ENCODE results near the gene ZNF283.

ZNF283 gene

DNA sequence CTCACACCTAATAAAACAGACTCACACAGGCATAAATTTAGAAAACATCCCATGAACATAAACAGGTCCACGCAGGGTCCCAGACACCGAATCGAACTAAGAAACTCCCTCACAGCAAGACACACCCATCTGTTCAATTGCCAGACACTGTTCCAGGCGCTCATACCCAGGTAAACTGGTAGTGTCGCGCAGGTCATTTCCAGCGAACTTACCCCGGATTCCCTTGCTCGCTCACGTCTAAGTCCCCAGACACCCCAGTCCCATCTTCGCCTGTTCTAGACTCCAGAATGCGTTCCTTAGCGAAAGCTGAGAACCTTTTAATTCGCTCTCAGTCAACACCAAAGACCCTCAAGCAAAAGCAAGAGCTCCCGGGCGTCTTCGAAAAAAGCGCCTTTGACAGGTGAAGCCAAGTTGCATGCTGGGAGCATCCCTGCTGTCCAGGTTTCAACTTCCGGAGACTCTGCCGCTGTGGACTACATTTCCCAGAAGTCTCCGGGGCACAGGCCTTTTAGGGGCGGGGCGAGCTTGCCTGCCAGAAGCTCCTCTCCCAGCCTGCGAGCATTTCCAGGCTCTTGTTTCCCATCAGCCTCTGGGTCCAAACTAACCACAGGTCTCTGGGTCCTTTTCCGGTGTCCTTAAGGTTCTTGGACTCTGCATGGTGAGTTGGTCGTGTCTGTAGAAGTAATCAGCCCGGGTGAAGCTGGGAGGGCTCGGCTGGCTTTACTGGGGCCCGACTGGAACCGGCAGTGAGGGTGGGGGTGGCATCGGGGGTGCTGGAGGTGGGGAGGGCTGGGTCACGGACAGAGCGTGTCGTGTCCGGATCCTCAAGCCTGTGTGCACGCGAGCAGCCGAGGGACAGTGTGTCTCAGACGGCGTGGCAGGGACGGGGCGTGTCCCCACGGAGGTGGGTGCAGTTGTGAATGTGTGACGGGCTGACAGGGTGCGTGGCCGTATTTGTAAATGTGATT lies at the start of gene ZNF283:
TSS of gene ZNF283 (plus strand) at position 535 of the 968 bp plus-strand sequence. CDS start 6,184 bp downstream, outside the sequence.
- DNase-seq, result peak; percentile 85

DNA sequence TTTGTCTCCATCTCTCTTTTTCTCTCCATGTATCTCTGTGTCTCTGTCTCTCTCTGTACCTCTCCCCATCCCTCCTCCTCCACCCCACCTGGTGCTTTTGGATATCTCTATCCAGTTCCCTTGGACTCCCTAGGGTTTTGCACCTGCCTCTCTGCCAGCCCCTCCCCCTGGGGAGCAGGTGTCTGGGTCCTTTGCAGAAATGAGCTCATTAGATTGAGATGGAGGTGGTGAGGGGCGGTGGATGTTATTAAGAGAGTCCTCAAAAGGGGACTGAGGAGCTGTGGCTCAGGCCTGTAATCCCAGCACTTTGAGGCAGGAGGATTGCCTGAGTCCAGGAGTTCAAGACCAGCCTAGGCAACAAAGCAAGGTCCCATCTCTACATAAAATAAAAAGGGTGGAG lies 48.5 kb upstream of the ZNF283 start:
- no peak for DNase-seq

DNA sequence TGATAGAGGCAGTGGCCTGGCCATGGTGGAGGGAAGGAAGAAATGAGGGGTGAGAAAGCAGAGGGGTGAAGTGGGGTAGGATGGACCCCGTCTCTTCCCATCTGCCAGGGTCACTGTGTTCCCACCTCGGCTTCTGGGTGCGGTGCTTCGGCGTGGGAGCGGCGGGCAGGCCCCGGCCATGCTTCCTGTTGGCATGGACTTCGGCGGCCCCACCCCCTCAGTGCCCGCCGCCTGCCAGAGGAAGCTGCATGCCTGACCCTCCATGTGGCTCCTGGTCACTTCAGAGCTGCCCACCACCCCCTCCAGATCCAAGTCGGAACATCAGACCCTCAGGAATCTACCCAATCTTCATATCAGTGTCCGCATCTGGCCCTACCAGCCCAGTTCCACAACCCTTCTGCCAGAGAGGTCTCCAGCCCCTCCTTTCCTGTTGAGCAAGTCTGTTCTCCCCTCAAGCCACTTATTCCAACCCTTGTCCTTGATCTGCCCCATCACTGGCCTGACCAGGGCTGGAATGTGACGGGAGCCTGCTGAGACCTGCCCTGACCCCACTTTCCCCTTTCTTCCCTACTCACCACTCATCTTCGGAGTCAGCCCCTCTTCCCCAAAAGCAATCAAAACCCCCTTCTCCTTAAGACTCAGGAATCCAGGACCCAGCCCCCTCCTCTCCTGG lies 47.8 kb upstream of the ZNF283 start:
- DNase-seq, result peak; percentile 28

DNA sequence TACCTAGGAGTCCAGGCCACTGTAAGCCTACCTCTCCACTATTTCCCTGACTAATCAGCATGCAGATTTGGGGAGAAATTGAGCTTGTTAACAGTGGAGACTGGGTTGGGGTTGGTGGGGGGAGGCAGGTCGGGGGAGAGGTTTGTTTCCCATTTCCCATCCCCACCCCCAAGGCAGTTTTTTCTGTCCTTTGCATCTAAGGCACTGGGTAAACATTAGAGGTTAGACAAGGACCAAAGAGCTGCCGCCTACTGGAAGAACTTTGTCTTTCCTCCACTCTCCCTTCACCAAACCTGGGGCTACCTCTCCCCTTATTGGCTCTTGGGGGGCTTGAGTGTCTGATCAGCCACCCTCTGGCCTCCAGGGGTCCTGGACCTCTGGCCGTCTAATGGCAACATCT lies 47.3 kb upstream of the ZNF283 start:
- DNase-seq, result no peak

DNA sequence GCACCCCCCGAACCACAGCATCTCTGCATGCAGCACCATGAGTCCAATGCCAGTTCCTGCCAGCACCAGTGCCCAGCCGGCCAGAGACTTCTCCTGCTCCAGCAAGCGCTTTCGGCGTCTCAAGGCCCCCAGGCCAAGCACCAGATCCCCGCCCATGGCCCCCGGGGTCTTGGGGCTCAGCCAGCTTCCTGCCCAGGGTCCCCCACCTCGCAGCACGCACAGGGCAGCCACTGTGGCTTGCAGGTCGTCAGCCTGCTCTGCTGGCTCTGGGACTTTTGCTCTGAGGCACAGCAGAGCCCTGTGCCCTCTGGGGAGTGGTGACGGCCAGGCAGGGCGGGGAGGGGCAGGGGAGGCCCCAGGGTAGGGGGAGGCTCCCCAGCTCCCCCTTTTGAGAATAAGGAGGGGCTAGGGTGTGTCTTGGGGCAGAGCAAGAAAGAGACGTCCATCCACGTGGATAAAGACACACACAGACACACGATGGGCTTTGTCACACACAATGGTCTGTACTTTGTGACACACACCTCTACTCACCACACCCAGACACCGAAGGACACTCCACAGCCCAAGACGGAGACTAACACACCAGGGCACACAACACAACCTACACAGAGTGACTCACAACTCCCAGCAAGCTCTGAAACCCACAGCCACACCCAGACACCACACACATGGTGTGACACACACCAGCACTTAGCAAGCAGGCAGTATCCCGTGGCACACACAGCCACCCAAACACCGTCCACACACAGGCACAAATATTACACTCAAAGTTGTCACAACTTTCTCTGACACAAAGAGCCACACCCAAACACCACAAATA lies 46.2 kb upstream of the ZNF283 start, which contains the start of gene KCNN4:
TSS of gene KCNN4 (minus strand) at position 268 of the 820 bp plus-strand sequence. CDS start at position 156, 112 bp downstream.
- peak; percentile 80 for DNase-seq

DNA sequence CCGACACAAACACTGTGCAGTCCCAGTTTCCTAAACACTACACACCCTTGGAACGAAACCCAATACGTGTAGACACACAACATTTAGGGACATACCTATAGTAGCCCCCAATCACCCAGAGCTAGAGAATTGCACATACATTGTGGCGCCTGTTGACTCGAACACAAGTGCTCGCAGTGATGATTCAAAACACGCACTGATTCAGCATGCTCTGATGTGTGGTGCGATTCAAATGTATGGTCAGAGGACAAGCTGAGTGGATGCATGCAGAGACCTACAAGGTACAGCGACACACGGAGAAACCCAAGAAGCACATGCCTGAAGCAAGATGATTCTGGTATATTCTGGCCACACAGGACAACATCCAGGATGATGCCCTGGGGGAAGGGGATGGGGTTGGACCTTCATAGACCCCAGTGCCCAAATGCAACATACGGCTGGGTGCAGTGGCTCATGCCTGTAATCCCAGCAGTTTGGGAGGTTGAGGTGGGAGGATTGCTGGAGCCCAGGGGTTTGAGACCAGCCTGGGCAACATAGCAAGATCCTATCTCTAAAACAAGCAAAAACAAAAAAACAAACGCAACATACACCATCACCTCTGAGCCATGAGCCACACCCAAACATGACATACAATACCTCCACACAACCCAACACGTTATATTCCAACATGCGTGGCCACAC lies 45.4 kb upstream of the ZNF283 start:
- no peak for DNase-seq

DNA sequence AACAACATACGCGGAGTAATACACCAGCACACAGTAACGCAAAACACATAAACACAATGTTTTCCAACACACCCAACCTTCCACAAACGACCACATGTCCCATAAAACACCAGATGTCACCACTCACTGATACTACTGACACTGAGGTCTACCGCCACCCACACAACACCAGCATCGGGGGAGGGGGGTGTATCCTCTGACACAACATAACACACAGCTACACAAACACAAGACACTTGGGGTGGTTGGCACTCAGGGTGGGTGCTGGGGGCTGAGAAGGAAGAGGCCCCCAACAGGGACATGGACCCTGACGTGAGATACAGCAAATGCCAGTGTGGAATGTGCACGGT lies 44.8 kb upstream of the ZNF283 start:
- no peak for DNase-seq

DNA sequence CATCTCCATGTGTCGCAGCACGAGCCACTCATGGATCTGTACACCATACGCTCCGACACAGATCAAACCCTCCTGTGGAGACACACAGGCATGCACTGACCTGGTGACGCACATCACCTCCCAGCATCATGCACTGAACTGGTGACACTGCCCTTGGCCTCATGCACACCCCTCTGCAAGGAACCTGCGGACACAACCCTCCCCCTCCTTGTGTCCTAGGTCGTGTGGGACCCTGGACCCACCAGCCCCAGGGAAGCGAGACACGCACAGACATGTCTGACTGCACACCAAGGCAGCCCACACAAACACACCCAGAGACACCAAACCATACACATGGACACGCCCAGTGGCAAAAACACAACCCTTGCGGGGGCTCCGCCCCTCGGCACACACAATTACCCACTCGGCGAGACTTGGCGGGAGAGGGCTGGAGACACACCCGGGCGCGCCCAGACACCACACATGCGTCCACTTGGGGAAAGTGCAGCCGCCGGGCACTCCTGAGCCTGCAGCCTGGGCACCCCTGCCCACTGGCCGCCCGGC lies 44.4 kb upstream of the ZNF283 start:
- DNase-seq, result peak; percentile 36

DNA sequence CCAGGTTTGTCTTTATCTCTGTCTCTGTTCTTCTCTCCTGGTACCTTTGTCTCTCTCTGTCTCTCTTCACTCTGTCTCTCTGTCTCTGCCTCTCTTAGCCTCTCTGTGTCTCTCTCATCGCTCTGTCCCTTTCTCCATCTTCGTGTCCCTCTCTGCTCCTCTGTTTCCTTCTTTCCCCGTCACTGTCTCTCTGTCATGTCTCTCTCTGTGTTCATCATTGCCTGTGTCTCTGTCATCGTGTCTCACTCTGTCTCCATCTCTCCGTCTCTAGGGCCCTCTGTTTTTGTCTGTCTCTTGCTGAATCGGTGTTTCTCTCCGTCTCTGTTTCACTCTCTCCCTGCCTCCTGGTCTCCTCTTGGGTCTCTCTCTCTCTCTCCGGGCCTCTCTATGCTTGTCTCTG lies 43.5 kb upstream of the ZNF283 start:
- DNase-seq, result no peak

DNA sequence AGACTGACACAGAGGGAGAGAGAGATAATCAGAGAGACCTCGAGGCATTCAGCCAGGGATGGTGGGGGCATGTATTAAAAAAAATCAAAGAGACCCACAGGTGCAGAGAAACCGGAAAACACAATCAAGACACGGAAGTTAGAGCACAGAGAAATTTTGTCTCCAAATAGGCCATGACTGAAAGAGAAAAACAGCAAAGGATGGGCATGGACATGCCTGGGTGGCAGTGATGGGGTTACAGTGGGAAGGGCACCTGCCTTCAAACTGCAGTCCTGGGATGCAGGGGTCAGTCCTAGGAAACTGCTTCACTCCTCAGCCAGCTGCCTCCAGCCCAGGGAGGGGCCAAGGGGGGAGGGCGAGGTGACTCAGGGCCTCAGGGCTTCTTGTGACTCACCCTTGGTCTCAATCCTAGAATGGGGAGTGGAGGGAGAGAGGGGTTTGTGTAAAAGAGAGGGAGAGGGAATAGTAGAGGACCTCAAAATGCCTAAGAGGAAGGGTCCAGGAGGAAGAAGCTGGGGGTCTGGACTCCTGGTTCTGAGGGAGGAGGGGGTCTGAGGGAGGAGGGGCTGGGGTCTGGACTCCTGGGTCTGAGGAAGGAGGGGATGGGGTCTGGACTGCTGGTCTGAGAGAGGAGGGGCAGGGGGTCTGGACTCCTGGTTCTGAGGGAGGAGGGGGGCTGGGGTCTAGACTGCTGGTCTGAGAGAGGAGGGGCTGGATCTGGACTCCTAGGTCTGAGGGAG lies 42.7 kb upstream of the ZNF283 start:
- peak; percentile 65 for DNase-seq

DNA sequence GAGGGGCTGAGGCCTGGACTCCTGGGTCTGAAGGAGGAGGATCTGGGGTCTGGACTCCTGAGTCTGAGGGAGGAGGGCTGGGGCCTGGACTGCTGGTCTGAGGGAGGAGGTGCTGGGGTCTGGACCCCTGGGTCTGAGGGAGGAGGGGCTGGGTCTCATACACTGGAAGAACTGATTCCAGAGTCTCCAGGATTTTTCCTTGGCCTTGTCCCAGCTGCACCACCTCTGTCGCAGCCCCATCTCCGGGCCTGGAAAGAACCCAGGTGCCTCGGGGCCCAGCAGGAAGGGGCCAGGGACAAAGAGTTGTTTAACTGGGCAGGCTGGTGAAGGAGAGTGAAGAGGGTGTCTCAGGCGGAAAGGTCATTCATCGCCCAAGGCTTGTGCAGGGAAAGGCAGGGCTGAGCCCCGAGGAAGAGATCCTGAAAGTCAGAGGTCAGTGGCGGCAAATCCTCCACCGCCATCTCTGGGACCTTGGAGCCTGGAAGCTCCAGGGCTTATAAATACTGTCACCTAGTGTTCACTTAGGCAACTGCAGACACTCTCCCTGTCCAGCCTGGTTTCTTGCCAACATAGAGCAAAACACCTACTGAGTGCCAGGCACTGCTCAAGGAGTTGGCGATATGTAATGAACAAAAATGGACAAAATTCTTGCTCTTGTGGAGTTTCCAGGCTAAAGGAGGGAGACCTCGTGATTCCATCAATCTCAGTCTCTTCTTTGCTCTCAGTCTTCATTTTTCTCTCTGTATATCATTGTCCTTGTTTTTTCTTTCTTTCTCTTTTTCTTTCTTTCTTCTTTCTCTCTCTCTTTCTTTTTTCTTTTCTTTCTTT lies 41.9 kb upstream of the ZNF283 start:
- DNase-seq, result peak; percentile 63

DNA sequence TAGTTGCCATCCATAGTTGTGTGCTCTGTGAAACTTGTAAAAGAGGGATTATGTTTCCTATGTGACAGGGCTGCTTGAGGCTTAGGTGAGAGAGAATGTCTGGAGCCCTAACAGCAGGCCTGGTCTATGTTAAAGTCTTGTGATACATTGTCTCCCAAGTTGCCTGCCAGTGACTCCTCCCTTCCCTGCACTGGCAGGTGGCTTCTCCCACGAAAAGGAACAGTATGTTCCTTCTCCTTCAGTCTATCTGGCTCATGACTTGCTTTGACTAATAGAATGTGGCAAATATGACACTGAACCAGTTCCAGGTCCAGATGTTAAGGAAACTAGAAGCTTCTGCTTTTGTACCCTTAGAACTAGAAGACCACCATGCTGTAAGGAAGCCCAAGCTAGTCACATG lies 40.5 kb upstream of the ZNF283 start:
- no peak for DNase-seq

DNA sequence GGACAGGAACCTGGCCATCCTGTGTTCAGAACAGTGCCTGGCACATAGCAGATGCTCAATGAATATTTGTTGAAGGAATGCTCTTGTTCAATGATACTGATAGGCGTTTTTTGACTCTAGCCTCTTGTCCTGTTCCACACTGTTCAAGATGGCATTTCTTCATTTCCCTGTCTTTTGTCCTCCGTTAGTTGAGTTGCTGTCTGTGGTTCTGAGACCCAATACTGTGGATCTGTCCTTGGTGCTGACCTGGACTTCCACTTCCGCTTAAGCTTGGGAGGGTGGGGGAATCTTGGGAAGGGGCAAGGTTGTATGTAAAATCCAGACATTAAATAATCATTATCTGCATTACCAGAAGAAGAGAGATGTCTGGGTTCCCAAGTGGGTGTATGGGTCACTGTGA lies 38.1 kb upstream of the ZNF283 start:
- no peak for DNase-seq

DNA sequence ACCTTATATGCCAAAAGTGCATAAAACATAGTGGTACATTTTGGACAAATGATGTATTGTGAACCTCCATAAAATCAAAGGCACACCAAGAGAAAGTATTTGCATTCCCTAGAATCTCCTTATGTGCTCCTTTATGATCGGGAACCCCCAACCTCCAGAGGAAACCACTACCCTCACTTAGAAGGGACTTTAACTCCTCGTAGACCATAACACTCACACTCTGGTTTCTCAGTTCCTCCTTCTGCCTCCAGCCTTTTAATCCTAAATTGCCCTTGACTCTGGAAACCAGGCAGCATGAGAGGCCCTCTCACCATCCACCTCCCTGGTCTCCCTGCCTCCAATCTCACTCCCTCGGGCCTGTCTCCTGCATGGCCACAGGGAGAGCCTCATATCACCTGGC lies 36.5 kb upstream of the ZNF283 start:
- no peak for DNase-seq

DNA sequence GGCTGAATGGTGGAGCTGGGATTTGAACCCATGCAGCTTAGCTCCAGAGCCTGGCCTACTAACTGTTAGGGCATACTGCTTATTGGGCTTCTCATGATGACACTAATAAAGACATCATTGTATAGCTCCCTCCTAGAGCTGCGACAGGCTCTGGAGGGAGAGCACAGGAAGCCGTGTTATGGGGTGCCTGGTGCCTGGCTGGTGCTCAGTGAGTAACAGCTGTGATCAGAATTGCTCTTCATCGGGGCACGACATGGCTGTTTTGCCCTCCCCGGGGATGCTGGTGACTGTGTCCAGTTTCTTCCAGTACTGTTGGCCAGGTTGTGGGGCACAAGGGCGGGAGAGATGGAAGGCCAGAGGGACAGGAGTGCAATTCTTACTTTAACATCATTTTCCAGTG lies 30.0 kb upstream of the ZNF283 start:
- DNase-seq, result no peak

DNA sequence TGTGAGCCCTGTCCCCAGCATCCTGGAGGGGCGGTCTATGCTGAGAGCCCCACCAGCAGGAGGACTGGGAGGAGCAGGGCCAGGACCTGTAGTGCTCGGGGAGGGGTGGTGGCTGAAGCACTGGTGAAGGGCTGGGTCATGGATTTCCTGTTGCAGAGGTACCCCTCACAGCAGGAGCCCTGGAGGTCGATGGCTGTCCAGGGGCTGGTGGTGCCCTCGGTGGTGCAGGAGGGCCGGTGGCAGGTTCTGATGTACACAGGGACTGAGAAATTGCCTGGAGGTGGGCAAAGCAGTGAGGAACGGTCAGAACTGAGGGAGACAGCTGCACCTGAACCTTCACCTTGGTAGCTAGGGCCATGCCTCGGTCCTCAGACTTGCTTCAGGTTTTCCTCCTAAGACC lies 29.6 kb upstream of the ZNF283 start:
- DNase-seq, result no peak

DNA sequence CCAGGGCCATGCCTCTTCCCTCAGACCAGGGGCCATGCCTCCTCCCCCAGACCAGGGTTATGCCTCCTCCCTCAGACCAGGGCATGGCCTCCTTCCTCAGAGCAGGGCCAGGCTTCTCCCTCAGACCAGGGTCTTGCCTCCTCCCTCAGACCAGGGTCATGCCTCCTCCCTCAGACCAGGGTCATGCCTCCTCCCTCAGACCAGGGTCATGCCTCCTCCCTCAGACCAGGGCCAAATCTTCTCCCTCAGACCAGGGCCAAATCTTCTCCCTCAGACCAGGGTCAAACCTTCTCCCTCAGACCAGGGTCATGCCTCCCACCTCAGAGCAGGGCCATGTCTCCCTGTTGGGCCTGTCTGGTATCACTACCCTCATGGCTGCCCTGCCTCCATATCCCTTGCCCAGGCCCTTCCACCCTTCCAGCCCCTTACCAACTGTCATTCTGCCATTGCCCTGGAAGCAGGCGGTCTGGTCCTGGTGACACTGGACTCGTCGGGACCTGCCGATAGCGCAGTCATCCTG lies 29.0 kb upstream of the ZNF283 start:
- DNase-seq, result no peak

DNA sequence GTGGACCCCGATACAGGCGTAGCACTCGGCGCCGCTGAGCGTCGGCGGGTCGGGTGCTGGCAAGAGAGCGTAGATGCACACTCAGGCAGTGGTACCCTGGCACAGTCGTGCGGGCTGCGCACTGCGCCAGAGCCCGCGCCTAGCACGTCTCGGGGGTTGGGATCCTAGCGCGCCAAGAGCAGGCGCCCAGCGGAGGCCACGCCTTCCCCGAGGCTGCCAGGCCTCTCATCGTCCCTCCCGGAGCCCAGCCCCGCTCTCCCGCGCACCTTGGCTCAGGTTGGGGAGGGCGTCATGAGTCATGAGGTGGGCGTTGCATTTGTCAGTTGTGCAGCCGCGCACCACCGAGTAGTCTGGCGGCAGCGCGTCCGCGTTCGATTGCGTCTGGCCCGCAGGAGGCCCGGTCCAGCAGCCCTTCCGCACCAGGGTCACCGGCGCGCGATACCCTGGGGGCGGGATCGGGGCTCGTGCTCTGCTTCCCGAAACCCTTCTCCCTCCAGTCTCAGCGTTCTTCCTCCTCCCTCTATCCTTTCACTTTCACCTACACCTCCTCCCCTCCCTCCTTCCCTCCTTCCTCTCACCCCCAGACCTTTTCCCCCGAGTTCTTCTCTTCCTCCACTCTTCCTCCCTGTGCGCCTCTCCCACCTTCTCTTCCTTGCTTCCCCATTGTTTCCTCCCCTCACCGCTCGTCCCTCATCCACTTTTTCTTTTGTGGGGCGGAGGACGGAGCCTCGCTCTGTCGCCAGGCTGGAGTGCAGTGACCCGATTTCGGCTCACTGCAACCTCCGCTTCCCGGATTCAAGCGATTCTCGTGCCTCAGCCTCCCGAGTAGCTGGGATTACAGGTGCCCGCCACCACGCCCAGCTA lies 28.3 kb upstream of the ZNF283 start:
- peak; percentile 24 for DNase-seq

DNA sequence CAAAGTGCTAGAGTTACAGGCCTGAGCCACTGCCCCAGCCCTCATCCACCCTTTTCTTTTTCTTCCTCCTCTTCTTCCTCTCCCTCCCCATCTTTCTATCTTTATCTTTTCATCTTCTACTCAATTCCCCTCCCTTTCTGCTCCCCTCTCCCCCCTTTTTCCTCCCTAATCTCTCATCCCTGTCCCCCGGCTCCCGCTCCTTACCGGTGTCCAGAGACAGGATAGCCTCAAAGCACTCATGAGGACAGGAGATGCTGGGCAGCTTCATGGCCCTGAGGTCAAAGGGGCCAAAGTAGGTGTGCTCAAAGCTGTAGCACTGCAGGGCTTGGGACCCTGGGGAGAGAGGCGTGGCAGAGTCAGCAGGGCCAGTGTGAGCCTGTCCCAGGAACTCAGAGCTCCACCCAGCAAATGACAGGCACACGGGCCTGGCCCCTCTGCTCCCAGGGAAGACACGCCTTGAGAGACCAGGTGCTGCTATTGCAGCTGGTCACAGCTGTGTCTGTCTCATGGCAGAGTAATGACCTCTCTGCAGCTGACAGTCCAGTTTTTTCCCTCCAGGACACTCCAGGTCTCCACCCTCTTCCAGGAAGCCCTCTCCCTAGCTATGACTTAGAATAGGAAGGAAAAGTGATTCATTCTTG lies 27.5 kb upstream of the ZNF283 start:
- no peak for DNase-seq

All from CD4-positive, alpha-beta T cell treated with Interleukin-15 for 1 hour (primary cell).